CD4-positive, alpha-beta T cell treated with Interleukin-12 subunit alpha and Interleukin-12 subunit beta, for 1 hour (primary cell): Measurements from ENCODE around the gene TRPV6.

ENCODE experiments used
- DNase-seq: peaks from one replicate; pipeline ENCODE4 v3.0.0-alpha.2; 2020

The TRPV6 gene

DNA sequence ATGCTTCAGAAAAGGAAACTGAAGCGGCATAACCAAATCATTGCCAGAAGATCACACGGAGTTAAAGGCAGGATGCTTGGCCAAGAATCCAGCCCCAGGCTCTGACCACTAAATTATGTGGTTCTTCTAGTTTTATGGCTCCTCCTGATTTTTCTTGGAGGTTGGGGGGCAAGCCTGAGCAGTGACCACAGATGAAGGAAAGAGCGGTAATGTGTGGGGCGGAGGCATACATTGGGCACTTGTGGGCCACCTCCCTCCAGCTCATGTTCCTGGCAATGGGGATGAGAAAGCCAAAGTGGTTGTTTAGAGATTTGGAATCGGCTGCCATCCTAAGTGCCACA, 3.2 kb downstream of the TRPV6 start:
- no peak for DNase-seq

DNA sequence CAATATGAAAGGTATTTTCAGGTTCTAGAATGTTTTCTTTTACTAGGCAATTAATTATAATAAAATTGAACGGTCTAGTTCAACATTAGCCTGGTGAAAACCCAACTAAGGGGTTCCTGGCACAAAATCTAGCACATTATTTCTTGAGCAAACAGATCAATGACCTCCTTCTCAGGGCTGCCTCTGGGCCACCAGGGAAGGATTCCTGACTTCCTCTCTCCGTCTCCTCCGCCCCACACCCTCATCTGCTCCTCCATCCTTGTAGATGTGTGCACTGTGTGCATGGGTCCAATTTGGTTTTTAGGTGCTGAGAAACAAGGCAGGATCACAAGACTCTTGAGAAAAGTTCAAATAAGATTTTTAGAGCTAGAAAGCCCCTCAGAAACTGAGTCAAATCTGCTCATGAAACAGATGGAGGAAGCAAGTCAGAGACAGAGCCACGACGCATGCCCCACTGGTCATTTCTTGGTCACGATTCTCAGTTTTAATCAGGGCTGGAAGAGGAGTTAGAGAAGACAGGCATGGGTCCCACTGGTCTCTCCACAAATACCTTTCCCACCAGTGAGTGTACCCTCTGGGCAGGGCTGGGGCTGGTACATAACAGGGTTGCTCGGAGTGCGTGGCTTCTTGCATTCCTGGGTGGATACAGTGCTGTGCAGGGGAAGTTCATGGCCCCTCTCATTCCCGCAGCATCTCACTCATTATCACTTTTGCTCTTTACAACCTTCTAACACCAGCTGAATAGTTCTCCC, 3.8 kb downstream of the TRPV6 start:
- no peak for DNase-seq

DNA sequence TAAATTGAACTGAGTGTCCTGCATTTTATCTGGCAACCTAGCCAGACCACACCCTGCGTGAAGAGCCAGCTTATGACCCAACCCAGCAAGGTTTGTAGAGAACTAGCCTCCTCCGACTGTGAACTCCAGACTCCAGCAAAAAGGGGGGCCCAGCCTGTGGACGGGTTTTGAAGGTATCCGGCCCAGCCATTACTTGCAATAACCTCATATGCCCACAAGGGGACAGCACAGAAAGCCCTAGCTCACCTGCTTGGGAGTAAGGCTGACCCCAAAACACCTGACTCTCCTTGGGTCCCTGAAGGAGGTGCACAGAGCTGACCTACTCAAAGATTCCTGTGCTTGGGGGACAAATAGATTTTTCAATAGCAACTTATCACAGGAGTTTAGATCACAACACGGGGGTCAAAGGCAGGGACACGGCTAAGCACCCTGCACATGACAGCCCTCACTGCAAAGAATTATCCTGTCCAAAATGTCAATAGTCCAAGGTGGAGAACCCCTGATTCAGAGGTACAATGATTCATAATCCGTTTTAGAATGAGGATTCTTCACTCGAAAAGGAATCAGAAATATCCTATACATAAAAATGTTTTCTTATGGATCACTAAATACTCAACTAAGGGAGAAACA, 4.6 kb downstream of the TRPV6 start:
- DNase-seq, result peak; percentile 63

DNA sequence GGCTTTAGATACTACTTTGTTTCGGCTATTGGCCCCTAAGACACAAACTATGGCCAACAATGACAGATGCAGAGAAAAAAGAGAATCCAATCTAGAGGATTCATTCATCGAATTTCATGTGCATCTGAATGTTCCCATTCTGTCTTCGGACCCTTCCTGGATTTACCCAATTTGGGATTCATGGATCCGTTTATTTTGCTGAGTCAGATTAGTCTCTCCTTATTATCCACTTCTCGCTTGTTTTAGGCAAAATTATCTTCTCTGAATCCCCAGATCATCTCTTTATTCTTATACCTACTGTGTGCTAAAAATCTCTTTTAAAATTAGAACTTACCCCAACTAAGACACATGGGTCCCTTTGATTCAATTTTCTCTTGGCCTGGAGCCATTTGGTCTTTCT, 6.5 kb downstream of the TRPV6 start:
- no peak for DNase-seq

DNA sequence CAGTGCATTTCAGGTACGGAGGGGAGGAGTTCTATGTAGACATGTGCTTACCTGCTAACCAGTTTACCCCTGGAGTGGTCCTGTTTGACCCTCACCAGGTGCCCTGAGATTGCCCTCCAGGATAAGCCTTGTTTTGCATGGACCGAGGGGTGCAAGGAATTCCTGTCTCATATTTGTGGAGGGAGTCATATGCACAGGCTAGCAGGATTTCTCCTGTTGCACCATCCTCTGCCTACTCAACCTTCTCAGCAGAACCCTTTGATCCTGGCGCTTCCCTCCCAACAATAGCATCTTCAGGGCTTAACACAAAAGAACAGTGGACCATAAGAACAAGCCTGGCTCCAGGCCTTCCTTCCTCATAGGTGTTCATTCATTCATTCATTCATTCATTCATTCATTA, 7.2 kb downstream of the TRPV6 start:
- DNase-seq, result no peak

DNA sequence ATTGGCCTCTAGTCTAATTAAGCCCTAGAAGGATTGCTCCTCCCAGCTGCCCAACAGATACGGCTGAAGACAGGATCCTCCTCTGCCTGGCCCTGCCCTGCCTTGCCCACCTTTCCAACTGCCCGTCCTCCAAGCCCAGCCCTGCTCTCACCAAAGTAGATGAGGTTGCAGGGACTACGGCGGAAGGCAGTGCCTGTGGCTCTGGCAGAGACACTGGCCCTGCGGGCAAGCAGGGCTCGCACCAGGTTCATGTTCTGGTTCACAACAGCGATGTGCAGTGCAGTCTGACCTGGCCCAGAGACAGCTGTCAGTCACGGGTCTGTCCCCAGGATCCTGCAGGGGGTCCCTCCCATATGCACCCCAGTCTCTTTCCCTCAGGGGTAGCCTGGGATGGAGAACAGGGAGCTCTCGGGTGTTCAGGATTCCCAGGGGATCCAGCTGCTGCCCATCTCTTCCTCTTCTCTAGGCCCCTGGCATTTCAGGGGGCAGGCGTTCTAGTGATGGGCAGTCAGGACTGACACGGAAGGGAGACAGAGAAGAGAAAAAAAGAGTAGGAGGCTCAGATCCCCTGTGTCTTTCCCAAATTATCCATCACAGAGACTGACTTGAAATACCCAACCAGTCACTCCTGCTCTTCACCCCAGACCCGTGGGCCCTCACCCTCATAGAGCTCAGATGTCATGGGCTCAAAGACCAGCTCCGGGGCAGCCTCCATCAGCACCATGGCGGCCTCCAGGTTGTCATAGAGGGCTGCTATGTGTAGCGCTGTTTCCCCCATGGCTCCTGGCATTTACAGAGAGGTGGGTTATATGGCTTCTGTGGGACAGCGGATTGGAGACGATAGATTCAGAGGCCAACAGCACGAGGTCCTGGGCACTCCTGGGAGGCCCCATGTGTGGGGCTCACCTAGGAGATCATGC, 8.3 kb downstream of the TRPV6 start:
- no peak for DNase-seq

DNA sequence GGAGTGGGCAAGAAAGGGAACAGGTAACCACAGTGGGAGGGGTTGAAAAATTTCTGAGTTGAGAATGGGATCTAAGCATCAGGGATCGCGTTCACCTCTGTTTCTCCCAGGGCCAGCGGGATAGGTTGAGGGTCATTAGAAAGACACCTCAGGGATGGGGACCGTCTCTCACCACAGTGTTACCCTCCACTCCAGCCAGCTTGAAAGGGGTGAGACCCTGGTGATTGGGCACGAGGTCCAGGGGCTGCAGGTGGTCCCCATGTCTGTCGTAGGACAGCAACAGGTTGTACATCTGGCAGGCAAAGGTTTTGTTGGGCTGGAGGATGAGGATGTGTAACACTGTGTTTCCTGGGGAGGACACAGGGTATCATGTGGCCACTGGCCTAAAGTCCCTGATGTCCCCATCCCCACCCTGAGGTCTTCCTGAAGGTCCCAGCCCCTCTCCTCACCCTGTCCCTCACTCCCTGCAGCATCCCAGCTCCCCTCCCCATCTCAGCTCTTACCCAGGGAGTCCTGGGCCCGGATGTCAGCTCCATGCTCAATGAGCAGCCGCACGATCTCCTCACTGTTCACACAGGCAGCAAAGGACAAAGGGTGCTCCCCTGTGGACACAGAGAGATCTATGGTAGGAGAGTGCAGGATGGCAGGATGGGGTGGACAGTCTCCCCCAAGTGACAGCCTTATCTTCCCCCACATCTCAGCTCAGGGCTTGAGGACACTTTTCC, 9.1 kb downstream of the TRPV6 start:
- DNase-seq, result no peak

DNA sequence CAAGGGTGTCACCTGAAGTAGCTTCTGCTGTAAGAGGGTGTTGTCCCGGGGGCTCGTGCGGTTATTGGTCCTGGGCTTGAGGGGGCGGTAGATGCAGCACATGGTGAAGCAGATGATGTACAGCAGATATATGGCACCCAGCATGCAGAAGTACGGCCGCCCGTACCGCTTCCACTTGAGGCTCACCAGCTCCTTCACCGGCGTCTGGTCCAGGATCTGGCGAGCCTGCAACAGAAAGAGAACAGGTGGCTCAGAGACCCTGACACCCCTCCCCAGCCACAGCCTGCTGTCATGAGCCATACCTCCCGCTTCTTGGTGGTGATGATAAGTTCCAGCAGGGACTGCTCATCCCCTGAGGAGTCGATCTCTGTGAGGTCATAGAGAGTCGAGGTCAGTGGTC, 10.1 kb downstream of the TRPV6 start:
- no peak for DNase-seq

DNA sequence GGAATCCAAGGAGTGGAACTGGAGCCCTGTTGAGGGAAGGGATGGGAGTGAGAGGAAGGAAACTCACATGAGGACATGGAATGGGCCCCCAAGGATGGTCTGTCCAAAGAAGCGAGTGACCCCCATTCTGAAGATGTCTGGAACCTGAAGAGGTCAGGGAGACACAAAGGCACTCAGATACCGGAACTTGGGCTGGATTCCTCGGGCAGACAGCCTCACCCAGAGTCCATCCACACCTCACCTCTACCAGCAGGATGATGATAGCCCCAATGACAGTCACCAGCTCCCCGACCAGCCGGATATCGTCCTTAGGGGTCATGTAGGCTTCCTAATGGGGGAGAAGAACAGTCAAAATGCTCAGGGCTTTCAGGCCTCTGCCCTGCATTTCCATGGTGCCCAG, 10.7 kb downstream of the TRPV6 start:
- DNase-seq, result no peak

DNA sequence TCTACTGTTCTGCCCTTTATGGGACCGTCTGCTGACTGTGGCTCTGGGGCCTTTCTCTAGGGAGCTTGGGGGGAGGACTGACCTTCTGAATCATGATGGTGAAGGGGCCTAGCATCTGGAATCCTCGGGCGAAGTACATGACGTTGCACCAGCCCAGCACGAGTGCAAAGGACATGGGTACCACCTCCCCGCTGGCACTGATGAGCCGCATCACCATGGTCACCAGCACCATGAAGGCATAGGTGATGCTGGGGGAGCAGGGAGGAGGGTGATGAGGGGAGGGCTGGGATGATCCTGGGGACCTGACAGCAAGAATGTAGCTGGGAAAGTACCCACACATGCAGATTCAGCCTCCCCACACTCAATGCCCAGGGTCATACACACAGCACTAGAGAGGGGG, 11.1 kb downstream of the TRPV6 start:
- no peak for DNase-seq

DNA sequence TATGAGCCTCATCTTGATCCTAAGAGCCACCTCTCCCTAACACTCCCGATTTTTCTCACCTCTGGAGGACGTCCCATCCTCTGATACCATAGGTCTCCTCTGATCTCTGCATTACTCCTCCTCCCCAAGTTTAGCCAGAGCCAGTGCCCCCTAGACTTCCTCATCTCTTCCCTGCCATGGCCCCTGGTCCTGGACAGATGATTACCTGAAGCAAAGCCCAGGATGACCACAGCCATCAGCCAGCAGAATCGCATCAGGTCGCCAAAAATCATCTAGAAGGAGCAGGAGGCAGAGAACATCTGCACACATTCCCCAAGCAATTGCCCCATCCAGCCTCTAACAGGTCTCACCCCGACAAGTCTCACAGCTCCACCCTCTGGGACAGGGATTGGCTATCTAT, 11.7 kb downstream of the TRPV6 start:
- DNase-seq, result no peak

DNA sequence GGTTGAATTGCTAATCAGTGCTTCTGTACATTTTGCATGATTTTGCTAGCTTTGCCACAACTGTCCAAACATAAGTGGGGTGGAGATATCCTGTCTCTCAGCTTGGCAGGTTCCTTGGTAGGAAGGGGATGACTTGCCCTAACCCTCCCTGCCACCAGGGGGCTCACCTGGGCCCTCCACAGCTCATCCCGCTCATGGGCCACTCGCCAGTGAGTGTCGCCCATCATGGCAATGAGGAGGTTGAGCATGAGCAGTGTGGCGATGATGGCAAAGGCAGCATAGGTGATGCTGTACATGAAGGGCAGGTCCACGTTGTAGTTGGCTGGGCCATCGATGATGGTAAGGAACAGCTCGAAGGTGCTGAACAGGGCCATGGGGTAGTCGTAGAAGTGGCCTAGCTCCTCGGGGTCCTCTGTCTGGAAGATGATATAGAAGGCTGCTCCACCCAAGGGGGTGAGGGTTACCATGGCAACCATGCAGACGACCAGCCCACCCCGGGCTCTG, 12.2 kb downstream of the TRPV6 start:
- peak; percentile 20 for DNase-seq

DNA sequence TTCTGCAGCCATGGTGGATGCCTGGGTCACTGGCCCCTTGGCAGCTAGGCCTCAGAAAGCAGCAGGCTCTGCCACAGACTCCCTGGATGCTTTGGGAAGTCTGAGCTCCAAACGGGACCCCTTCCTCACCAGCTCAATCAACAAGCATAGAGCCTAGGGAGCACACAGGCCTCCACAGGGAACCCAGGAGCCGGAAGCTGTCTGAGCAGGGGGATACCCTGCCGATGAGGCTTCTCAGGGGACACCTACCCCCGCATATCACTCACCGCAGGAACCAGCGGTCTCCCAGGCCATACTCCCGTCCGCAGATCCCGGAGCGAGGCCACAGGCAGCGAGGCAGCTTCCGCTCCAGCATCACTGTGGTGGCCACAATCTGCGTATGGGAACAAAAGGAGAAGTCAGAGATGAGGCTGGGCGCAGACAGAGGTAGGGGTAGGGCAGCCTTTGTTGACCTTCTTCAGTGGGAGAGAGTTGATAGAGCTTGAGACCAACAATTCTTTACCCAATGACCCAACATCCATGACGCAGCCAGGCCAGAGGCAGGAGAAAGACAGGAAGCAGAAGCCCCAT, 13.4 kb downstream of the TRPV6 start:
- no peak for DNase-seq

DNA sequence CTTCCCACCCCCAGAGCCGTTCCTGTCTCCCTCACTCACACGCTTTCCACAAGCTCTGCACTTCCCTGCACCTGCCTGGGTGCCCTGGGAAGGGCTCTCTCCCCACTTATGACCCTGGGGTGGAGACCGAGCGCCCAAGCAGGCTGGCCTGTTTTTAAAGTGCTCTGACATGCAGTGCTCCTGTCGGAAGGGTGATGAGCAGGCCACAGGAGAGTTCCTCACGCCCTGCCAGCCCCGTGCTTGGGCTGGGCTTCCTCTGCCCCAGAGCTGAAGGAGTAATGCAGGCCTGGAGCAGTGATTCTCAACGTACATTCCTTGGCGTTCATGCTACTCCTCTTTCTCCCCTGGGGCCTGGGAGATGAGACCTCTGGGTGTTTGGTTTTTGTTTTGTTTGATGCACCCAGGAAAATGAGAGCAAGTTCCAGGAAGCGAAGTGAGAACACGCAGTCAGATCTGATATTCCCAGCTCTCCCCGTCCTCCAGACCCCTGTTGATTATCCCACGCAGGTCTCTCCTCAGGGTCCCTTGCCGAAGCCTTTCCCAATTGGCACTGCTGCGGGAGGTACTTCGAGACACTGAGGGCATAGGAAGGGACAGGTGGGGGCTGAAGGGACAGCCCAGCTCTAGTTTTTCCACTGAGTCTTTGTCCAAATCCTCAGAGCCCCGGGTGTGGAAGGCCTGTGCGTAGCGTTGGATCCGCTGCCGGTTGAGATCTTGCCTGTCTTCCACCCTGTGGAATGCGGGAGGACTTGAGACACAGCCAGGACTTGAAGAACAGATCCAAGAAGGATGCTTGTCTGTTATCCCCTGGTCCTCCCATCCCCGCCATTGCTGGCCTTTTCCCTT, 14.1 kb downstream of the TRPV6 start:
- DNase-seq, result no peak

DNA sequence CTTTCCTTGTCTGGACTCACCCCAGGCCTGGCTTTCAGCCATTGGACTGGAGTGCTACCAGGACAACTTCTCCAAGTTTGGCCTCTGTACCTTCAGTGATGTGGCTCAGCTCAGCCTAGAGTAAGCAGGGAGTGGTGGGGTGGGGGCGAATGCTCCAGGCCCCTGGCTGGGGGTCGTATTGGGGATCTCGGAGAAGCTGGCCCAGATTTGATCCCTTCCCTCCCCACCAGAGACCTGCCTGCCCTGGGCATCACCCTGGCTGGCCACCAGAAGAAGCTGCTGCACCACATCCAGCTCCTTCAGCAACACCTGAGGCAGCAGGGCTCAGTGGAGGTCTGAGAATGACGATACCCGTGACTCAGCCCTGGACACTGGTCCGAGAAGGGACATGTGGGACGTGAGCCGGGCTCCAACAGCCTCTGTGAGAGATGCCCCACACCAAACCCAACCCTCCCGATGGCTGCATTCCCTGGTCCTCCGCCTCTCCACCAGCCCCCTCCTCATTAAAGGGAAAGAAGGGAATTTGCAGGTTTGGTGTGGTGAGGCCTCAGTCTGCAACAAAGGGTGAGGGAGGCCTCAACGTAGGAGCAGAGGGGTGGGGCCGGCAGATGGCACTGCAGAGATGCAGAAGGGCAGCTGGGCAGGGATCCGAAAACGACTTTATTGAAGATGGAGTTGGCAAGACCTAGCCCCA, 14.8 kb downstream of the TRPV6 start:
- no peak for DNase-seq

DNA sequence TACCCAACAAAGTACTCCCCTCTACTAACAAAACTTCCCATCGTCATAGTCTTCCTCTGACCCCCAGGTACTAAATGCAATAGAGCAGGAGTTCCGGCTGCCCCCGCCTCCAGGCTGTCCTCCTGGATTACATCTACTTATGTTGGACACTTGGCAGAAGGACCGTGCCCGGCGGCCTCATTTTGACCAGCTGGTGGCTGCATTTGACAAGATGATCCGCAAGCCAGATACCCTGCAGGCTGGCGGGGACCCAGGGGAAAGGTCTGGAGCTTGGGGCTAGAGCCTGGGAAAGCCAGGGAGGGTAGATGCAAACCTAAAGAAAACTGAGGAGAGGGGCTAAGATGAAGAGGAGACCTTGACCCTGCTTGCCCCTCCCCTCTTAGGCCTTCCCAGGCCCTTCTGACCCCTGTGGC, 15.4 kb downstream of the TRPV6 start:
- no peak for DNase-seq

DNA sequence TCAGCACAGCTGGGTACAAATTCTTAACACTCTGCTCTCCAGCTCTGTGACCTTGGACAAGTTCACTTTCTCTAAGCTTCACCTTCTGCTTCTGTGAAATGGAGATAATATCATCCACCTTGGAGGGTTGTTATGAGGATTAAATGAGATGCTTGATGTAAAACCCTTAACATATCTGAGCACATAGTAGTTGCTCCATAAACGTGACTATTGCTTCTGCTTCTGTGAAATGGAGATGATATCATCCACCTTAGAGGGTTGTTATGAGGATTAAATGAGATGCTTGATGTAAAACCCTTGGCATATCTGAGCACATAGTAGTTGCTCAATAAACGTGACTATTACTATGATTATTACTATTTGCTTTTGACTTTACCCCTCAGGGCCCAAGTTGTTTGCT, 16.1 kb downstream of the TRPV6 start:
- no peak for DNase-seq

DNA sequence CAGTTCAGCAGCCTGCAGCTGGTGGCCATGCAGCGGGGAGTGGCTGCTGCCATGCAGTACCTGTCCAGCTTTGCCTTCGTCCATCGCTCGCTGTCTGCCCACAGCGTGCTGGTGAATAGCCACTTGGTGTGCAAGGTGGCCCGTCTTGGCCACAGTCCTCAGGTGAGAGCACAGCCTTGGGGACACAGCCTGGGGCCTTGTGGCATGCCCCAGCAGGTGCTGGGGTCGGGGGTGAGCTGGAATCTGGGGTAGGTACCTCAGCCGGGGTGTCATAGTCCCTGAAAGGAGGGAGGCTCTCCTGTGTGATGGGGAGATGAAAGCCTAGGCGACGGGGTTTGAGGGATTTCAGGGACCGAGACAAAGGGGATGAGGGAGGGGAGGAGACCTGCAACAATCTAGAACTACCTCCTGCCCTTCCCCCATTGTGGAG, 16.5 kb downstream of the TRPV6 start:
- no peak for DNase-seq

DNA sequence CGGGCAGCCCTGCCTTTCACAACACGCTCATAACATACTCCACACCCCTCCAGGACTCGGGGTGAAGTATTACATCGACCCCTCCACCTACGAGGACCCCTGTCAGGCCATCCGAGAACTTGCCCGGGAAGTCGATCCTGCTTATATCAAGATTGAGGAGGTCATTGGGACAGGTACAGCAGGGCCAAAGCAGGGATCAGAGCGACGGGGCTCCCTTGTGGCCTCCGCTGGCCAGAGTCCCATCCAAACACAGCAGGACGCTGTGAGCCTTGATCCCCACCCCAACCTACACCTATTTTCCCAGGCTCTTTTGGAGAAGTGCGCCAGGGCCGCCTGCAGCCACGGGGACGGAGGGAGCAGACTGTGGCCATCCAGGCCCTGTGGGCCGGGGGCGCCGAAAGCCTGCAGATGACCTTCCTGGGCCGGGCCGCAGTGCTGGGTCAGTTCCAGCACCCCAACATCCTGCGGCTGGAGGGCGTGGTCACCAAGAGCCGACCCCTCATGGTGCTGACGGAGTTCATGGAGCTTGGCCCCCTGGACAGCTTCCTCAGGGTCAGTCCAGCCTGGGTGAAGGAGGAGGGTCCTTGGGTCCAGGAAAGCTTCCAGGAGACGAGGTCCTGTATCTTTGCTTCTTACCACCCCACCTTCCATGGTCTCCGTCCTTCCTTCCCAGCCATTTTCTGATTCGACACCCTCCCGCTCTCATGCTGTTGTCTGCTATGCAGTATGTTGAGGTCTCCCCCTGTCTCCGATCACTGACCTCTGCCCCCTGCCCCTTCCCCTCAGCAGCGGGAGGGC, 17.2 kb downstream of the TRPV6 start:
- no peak for DNase-seq
